Measurements from ENCODE around the gene TAMALIN.

GRCh38 chr12:51980051-51980808, 26.5 kb upstream of the TAMALIN start:
- TF ChIP-seq CTCF (IDR thresholded peaks at IDR 0.05) (peak; percentile 88 to 97 (median 96)), POLR2A (IDR thresholded peaks at IDR 0.05) (no peak)

All from esophagus squamous epithelium (tissue), 4 donors.